Stimulated activated CD8-positive, alpha-beta memory T cell treated with anti-CD3 and anti-CD28 coated beads, Interleukin-7, amount 100 ng/mL, for 24 hours (primary cell): ENCODE measurements around the gene CMSS1.

Experiments
- DNase-seq: peaks from one replicate; pipeline ENCODE4 v3.0.0-alpha.2; 2020; ENCODE audit warnings: low read depth

CMSS1 gene

GRCh38 chr3:99960123-99960878, 142.6 kb downstream of the CMSS1 start:
- DNase-seq: no peak

- DNase-seq: no peak
Measured at GRCh38 chr3:99960941-99961340, 143.3 kb downstream of the CMSS1 start.

- DNase-seq: no peak
Measured at GRCh38 chr3:99961756-99962515, 144.3 kb downstream of the CMSS1 start.

- no peak for DNase-seq
Measured at GRCh38 chr3:99962703-99963102, 145.0 kb downstream of the CMSS1 start.

GRCh38 chr3:99965077-99965476, 147.4 kb downstream of the CMSS1 start:
- no peak for DNase-seq

GRCh38 chr3:99965681-99966408, 148.2 kb downstream of the CMSS1 start:
- DNase-seq: no peak

- DNase-seq: no peak
Measured at GRCh38 chr3:99966662-99967416, 149.2 kb downstream of the CMSS1 start.

- DNase-seq: no peak
Measured at GRCh38 chr3:99967796-99968195, 150.1 kb downstream of the CMSS1 start.

- DNase-seq: no peak
Measured at GRCh38 chr3:99969136-99969535, 151.5 kb downstream of the CMSS1 start.

GRCh38 chr3:99970198-99970597, 152.5 kb downstream of the CMSS1 start:
- no peak for DNase-seq

- DNase-seq: no peak
Measured at GRCh38 chr3:99971761-99972160, 154.1 kb downstream of the CMSS1 start.

- DNase-seq: no peak
Measured at GRCh38 chr3:99972380-99973104, 154.9 kb downstream of the CMSS1 start.

- DNase-seq: no peak
Measured at GRCh38 chr3:99974989-99975388, 157.3 kb downstream of the CMSS1 start.

GRCh38 chr3:99976584-99976983, 158.9 kb downstream of the CMSS1 start:
- DNase-seq: no peak

GRCh38 chr3:99978221-99978620, 160.6 kb downstream of the CMSS1 start:
- no peak for DNase-seq

- no peak for DNase-seq
Measured at GRCh38 chr3:99980606-99981005, 162.9 kb downstream of the CMSS1 start.

- no peak for DNase-seq
Measured at GRCh38 chr3:99981138-99981537, 163.5 kb downstream of the CMSS1 start.

GRCh38 chr3:99982650-99983049, 165.0 kb downstream of the CMSS1 start:
- DNase-seq: no peak

GRCh38 chr3:99984139-99984538, 166.5 kb downstream of the CMSS1 start:
- DNase-seq: no peak

- DNase-seq: no peak
Measured at GRCh38 chr3:99984668-99985067, 167.0 kb downstream of the CMSS1 start.

- no peak for DNase-seq
Measured at GRCh38 chr3:99990179-99990578, 172.5 kb downstream of the CMSS1 start.
